Measurements from ENCODE around the gene PEMT.

- TF ChIP-seq CTCF (IDR thresholded peaks at IDR 0.05) (no peak), POLR2A (IDR thresholded peaks at IDR 0.05; ENCODE audit: low read depth) (no peak), POLR2AphosphoS5 (IDR thresholded peaks at IDR 0.05) (no peak), EP300 (IDR thresholded peaks at IDR 0.05) (no peak)
These were observed 99.9 kb downstream of the PEMT start for GRCh38 chr17:17491546-17491988.

Measured in esophagus muscularis mucosa (tissue), 4 donors.